Measurements from ENCODE around the gene CGB2.

- TF ChIP-seq CTCF (IDR thresholded peaks at IDR 0.05) (no peak), POLR2A (IDR thresholded peaks at IDR 0.05) (no peak)
These were observed 49.4 kb upstream of the CGB2 start for GRCh38 chr19:48982280-48982679.
